Lower leg skin (tissue), 3 donors: Measurements from ENCODE around the gene GPR26.

Source experiments
- CTCF ChIP-seq, 3 donors: fragments of 450-650 bp; IDR thresholded peaks; one replicate each; pipeline ENCODE4 v1.5.1; 2016; ENCODE audit warnings: antibody characterized with exemption in 3 of 3, mild to moderate bottlenecking in 3 of 3, moderate library complexity in 2 of 3
- POLR2A ChIP-seq, 2 donors: fragments of 450-650 bp; IDR thresholded peaks; one replicate each; pipeline ENCODE4 v1.6.1; 2016 to 2017; ENCODE audit warnings: antibody characterized with exemption in 2 of 2, mild to moderate bottlenecking in 1 of 2, moderate library complexity in 1 of 2

- TF ChIP-seq CTCF (IDR thresholded peaks at IDR 0.05): no peak
- TF ChIP-seq POLR2A (IDR thresholded peaks at IDR 0.05): no peak
These were observed 11.4 kb downstream of the GPR26 start for GRCh38 chr10:123677556-123677955.
